Right lobe of liver (tissue), 4 donors: ENCODE data around the gene GAL3ST3.

ENCODE experiments used
- POLR2A ChIP-seq: fragments of 450-650 bp; IDR thresholded peaks from one replicate; pipeline ENCODE4 v1.6.1; 2017; ENCODE audit warnings: antibody characterized with exemption, mild to moderate bottlenecking
- TF ChIP-seq, protein P1 (sequence below), 4 donors: fragments of 200-600 bp in 3 of 4; fragments of 450-650 bp in 1 of 4; IDR thresholded peaks; one replicate each; pipeline versions ENCODE4 v1.5.1 to v1.8.0; 2016 to 2022; ENCODE audit warnings: antibody characterized with exemption in 4 of 4, mild to moderate bottlenecking in 2 of 4
- donor health status: DM: no; HTN: no; CAD: no.
- donor health status: DM: no; HTN: no; CAD: no.
- donor health status: DM: no; HTN: yes; CAD: no.

DNA sequence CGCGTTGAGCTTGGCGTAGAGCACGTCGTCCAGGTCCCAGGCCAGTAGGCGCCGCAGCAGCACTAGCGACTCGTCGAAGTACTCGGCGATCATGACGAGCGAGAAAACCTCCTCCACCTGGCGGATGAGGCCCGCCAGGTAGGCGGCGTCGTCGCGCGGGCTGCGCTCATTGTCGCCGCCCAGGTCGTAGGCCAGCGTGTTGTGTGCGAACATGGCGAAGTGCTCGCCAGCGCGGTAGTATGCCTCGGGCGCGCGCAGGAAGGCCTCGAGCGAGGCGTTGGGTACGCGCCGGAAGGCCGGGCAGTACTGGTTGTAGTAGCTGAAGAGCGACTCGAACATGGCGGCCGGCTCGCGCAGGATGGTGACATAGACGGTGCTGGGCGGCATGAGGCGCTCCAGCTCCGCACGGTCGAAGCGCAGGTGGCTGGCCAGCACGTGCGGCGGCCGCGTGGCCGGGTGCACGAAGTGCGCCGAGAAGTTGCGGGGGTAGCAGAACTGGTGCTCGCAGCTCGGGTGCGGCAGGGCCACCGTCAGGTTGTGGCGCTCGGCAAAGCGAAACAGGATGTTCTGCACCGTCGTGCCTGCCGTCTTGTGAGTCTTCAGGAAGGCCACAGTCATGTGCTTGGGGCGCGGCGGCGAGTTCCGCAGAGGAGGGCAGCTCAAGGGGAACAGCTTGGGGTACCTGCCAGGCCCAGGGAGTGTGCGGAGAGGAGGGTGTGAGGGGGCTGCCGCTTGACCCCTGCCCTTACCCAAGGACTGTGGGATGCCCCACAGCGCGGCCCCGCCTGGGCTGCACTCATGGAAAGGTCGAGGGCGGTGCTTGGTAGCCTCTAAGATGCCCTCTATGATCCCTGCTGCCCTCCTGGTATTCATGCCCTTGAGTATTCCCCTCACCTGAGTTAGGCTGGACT lies 5.7 kb downstream of the GAL3ST3 start:
- TF ChIP-seq, protein P1, sequence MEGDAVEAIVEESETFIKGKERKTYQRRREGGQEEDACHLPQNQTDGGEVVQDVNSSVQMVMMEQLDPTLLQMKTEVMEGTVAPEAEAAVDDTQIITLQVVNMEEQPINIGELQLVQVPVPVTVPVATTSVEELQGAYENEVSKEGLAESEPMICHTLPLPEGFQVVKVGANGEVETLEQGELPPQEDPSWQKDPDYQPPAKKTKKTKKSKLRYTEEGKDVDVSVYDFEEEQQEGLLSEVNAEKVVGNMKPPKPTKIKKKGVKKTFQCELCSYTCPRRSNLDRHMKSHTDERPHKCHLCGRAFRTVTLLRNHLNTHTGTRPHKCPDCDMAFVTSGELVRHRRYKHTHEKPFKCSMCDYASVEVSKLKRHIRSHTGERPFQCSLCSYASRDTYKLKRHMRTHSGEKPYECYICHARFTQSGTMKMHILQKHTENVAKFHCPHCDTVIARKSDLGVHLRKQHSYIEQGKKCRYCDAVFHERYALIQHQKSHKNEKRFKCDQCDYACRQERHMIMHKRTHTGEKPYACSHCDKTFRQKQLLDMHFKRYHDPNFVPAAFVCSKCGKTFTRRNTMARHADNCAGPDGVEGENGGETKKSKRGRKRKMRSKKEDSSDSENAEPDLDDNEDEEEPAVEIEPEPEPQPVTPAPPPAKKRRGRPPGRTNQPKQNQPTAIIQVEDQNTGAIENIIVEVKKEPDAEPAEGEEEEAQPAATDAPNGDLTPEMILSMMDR (IDR thresholded peaks at IDR 0.05) = no peak
- no peak for TF ChIP-seq POLR2A
